GM19035 (cell line): Measurements from ENCODE around the gene SPATA31D1.

ENCODE experiments used
- ATAC-seq: cut with Tn5 transposase; IDR thresholded peaks from one replicate; pipeline ENCODE4 v1.9.1; 2021; ENCODE audit not compliant: unreplicated experiment

Gene SPATA31D1

GRCh38 chr9:82021198-82021597, 32.6 kb downstream of the SPATA31D1 start:
- no peak for ATAC-seq

DNA sequence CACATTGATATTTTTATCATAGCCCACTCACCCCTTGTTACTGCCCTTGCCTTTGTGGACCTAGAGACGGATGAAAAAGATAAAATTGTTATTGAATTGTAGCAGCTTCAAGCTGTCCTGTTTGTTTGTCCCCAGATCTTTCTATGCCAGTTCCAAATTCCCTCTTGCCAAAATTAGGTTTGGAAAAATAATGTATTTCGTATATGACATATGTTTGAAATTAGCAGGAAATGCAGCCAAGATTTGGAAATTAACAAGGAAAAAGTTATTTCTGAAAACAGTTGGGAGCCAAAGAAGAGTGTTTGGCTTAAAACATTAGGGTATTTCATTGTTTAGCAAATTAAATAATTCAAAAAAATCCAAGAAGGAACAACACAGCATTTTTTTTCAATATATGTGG, 33.5 kb downstream of the SPATA31D1 start:
- no peak for ATAC-seq

GRCh38 chr9:82024908-82025307, 36.3 kb downstream of the SPATA31D1 start:
- ATAC-seq, result no peak

DNA sequence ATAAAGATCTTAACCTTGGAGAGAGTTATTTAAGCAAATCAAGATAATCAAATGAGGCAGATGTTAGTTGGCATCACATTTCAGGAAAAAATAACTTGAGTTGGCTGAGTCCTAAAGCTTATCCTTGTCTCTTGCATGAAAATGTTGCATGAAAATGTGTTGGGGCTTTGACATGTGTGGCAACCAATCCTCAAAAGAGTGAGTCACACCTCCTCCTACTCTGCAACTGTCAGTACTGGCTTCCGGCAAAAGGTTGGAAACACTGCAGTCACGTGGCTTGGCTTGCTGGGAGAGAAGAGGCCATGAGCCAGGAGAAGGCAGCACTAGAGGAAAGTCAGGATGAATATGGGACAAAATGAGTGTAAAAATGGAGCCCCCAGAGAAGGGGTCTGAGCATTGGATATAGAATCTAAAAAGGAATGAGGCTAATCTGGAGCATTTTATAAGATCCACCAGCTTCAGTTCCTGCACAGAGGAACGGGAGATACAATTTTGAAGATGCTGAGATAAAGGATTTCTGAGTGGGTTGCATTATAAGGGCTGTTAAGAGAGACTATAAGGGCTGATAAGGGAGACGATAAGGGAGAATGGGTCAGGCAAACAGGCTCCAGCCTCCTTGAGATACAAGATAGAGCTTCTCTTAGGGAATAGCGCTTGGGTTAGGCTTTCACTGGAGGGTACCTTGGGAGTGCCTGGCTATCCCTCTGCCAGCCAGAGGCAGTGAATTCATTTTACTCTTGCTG, 43.1 kb downstream of the SPATA31D1 start:
- no peak for ATAC-seq

GRCh38 chr9:82034956-82035731, 46.6 kb downstream of the SPATA31D1 start:
- ATAC-seq, result no peak

GRCh38 chr9:82036086-82036485, 47.5 kb downstream of the SPATA31D1 start:
- ATAC-seq, result no peak

DNA sequence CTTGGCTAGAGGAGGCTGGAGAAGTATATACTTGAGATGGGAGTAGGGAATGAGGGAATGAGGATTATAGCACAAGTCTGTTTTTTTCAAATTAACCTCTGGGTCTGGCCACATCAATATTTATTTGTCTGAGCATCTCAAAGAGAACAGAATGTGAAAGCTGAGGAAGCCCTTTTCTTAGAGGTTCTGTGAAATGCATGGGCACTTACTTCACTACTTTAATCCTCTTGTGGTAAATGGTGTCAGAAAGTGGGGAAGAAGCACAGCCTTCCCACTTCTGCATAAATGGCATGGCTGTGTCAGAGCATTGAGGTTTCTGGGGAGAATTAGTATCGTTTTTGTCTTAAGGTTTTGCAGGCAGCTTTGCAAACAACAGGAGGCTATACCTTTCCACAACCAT, 48.6 kb downstream of the SPATA31D1 start:
- ATAC-seq, result no peak

GRCh38 chr9:82038897-82039296, 50.3 kb downstream of the SPATA31D1 start:
- ATAC-seq, result no peak
